ENCODE data around the gene SLC24A3. TPM values are rescaled to one million over a fixed set of nuclear protein-coding genes. Genes with fewer than 3 reads are reported as not detected.

Gene SLC24A3
- total RNA-seq, 3 donors from 2014 or later: 4.9 to 12.3 (median 5.9) TPM

- no peaks in the 10 kb centered on the region for H3K27me3 ChIP-seq
- H3K4me3 ChIP-seq: no peak overlapping the region
- DNase-seq (ENCODE audit: low spot score in 2 of 2): no peak
- TF ChIP-seq POLR2A (IDR thresholded peaks at IDR 0.05) (no peak), CTCF (IDR thresholded peaks at IDR 0.05) (no peak), POLR2AphosphoS5 (IDR thresholded peaks at IDR 0.05) (no peak)
- intact Hi-C loops (cut with DNase I; ENCODE audit: low total_unique reads): no loop called here
- no peak overlapping the region for H3K27ac ChIP-seq
- peaks cover 0 to 6% of the 10 kb centered on the region in 2 donors for H3K9me3 ChIP-seq
- H3K4me1 ChIP-seq: no peaks in the 10 kb centered on the region
- no peaks in the 10 kb centered on the region for H3K36me3 ChIP-seq
Measured at GRCh38 chr20:19706463-19706862, 494.0 kb downstream of the SLC24A3 start.

- intact Hi-C loops (cut with DNase I; ENCODE audit: low total_unique reads): no loop called here
- Histone ChIP-seq H3K4me3 (no peak overlapping the region), H3K4me1 (no peaks in the 10 kb centered on the region), H3K27ac (no peak overlapping the region), H3K27me3 (no peaks in the 10 kb centered on the region), H3K36me3 (no peaks in the 10 kb centered on the region), H3K9me3 (no peaks in the 10 kb centered on the region)
- TF ChIP-seq POLR2A (IDR thresholded peaks at IDR 0.05) (no peak), CTCF (IDR thresholded peaks at IDR 0.05) (no peak), POLR2AphosphoS5 (IDR thresholded peaks at IDR 0.05) (no peak)
- DNase-seq (ENCODE audit: low spot score in 2 of 2): no peak
Measured at GRCh38 chr20:19709635-19710335, 497.3 kb downstream of the SLC24A3 start.

- no peaks in the 10 kb centered on the region for H3K36me3 ChIP-seq
- H3K4me1 ChIP-seq: no peaks in the 10 kb centered on the region
- no peak overlapping the region for H3K27ac ChIP-seq
- H3K9me3 ChIP-seq: no peaks in the 10 kb centered on the region
- H3K4me3 ChIP-seq: no peak overlapping the region
- H3K27me3 ChIP-seq: no peaks in the 10 kb centered on the region
- intact Hi-C loops (cut with DNase I; ENCODE audit: low total_unique reads): no loop called here
- no peak for DNase-seq (ENCODE audit: low spot score in 2 of 2)
- TF ChIP-seq CTCF (IDR thresholded peaks at IDR 0.05) (no peak), POLR2AphosphoS5 (IDR thresholded peaks at IDR 0.05) (no peak), POLR2A (IDR thresholded peaks at IDR 0.05) (no peak)
Measured at GRCh38 chr20:19710336-19711120, 498.1 kb downstream of the SLC24A3 start.

- H3K4me1 ChIP-seq: no peaks in the 10 kb centered on the region
- H3K27me3 ChIP-seq: no peaks in the 10 kb centered on the region
- DNase-seq (ENCODE audit: low spot score in 2 of 2): no peak
- no peaks in the 10 kb centered on the region for H3K36me3 ChIP-seq
- H3K27ac ChIP-seq: no peak overlapping the region
- TF ChIP-seq POLR2A (IDR thresholded peaks at IDR 0.05) (no peak), CTCF (IDR thresholded peaks at IDR 0.05) (no peak), POLR2AphosphoS5 (IDR thresholded peaks at IDR 0.05) (no peak)
- H3K9me3 ChIP-seq: no peaks in the 10 kb centered on the region
- H3K4me3 ChIP-seq: no peak overlapping the region
- intact Hi-C loops (cut with DNase I; ENCODE audit: low total_unique reads): no loop called here
Measured at GRCh38 chr20:19711126-19711525, 498.7 kb downstream of the SLC24A3 start.

- H3K36me3 ChIP-seq: no peaks in the 10 kb centered on the region
- no peaks in the 10 kb centered on the region for H3K4me1 ChIP-seq
- peak overlapping the region in 1 of 2 donors; percentile 14 for H3K27ac ChIP-seq
- H3K4me3 ChIP-seq: no peak overlapping the region
- no peaks in the 10 kb centered on the region for H3K27me3 ChIP-seq
- intact Hi-C loops (cut with DNase I; ENCODE audit: low total_unique reads): no loop called here
- DNase-seq (ENCODE audit: low spot score in 2 of 2): no peak
- TF ChIP-seq POLR2AphosphoS5 (IDR thresholded peaks at IDR 0.05) (no peak), POLR2A (IDR thresholded peaks at IDR 0.05) (no peak), CTCF (IDR thresholded peaks at IDR 0.05) (no peak)
- peaks cover 0 to 3% of the 10 kb centered on the region in 2 donors for H3K9me3 ChIP-seq
Measured at GRCh38 chr20:19712721-19713260, 500.3 kb downstream of the SLC24A3 start.

Measured in breast epithelium (tissue), 4 donors.